Natural killer cell treated with Interleukin-12 subunit alpha and Interleukin-12 subunit beta and Interleukin-15 and Interleukin-18, amount 100 ng/mL, for 72 hours (primary cell): Measurements from ENCODE around the gene SLC41A3. TPM values are rescaled to one million over a fixed set of nuclear protein-coding genes. Genes with fewer than 3 reads are reported as not detected.
A peak's percentile ranks its signal among the peaks of the same experiment; 100 is the strongest.
"Not testable (repeated sequence)": the region's sequence is repeated elsewhere in the genome, so short reads cannot be mapped to it uniquely, and the experiment has no call there.

Source experiments
- ATAC-seq, 2 donors: fragments of 150-1000 bp; cut with Tn5 transposase in 1 of 2; sonication (Bioruptor Pico), chemical (Tn5 transposase) in 1 of 2; 2 replicates each; pipeline ENCODE4 v1.10.0; 2021
- DNase-seq: peaks from one replicate; pipeline ENCODE4 v3.0.0; 2022; ENCODE audit warnings: low spot score
- H3K27ac Mint-ChIP-seq, 2 donors: 1 replicate in 1 of 2; 2 replicates in 1 of 2; pipeline ENCODE4 v1.8.0; 2022; ENCODE audit warnings: mixed read lengths in 2 of 2, mild to moderate bottlenecking in 1 of 2, moderate library complexity in 1 of 2
- H3K27me3 Mint-ChIP-seq, 2 donors: 1 replicate in 1 of 2; 2 replicates in 1 of 2; pipeline ENCODE4 v1.8.0; 2022; ENCODE audit warnings: mixed read lengths in 2 of 2
- H3K36me3 Mint-ChIP-seq: one replicate; pipeline ENCODE4 v1.8.0; 2022; ENCODE audit warnings: mixed read lengths
- H3K4me1 Mint-ChIP-seq, 2 donors: 1 replicate in 1 of 2; 2 replicates in 1 of 2; pipeline ENCODE4 v1.8.0; 2022; ENCODE audit warnings: low read depth in 2 of 2, mixed read lengths in 2 of 2, mild to moderate bottlenecking in 1 of 2
- H3K4me3 Mint-ChIP-seq: one replicate; pipeline ENCODE4 v1.8.0; 2022; ENCODE audit warnings: mixed read lengths
- H3K9me3 Mint-ChIP-seq: 2 replicates; pipeline ENCODE4 v1.8.0; 2022; ENCODE audit warnings: mixed read lengths
- total RNA-seq, 2 donors: library from RNA; stranded (reverse); gene quantifications; one replicate each; pipeline ENCODE4 v1.2.3, GENCODE V29; 2022

SLC41A3 gene
- total RNA-seq, 2 donors from 2014 or later: 30.4 to 36.4 TPM

GRCh38 chr3:125968701-125969592, 115.0 kb downstream of the SLC41A3 start, which contains the start of gene ROPN1B:
ROPN1B (plus strand) TSS chr3:125969178; CDS start chr3:125972055, 2,877 bp downstream.
- not testable (repeated sequence) for H3K4me3 Mint-ChIP-seq, H3K4me1 Mint-ChIP-seq, DNase-seq, H3K27ac Mint-ChIP-seq, H3K9me3 Mint-ChIP-seq, H3K36me3 Mint-ChIP-seq
- H3K27me3 Mint-ChIP-seq: peaks cover 10 to 16% of the 10 kb centered on the region in 2 donors
- ATAC-seq: peak; percentile 80 to 85

DNA sequence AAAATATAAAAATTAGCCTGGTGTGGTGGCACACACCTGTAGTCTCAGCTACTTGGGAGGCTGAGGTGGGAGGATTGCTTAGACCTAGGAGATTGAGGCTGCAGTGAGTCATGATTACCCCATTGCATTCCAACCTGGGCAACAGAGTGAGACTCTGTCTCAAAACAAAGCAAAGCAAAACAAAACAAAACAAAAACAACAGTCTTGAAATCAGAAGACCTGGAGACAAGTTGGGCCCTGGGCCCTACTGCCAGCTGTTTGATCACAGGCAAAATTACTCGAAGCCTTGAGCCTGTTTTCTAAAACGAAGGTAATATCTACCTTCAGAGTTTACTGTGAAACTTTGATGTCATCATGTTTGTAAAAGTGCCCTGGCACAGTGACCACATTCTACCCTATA, 115.8 kb downstream of the SLC41A3 start:
- not testable (repeated sequence) for DNase-seq, H3K36me3 Mint-ChIP-seq, H3K4me1 Mint-ChIP-seq, H3K9me3 Mint-ChIP-seq, H3K27ac Mint-ChIP-seq, H3K4me3 Mint-ChIP-seq, ATAC-seq
- H3K27me3 Mint-ChIP-seq: peaks cover 10 to 16% of the 10 kb centered on the region in 2 donors

DNA sequence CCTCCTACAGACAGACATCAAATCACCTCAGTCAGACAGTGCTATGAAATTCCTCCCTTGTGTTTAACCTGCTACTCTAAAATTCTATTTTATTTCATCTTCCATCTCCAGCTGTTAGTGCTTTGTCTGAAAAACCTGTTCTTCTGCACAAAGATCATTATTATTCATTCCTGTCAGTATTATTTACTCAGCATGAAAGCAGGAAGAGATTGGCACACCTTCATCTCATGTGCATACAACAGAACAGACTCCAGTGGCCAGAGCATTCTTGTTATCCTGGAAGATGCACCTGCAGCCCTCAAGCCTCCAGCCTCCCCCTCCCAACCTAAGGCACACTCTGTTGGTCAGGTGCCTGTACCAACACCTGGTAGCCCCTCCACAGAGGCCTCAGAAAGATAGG, 116.8 kb downstream of the SLC41A3 start:
- H3K27ac Mint-ChIP-seq: no peak overlapping the region
- no peaks in the 10 kb centered on the region for H3K9me3 Mint-ChIP-seq
- H3K4me1 Mint-ChIP-seq: peaks cover 2 to 3% of the 10 kb centered on the region in 2 donors
- no peaks in the 10 kb centered on the region for H3K36me3 Mint-ChIP-seq
- no peak overlapping the region for H3K4me3 Mint-ChIP-seq
- ATAC-seq: no peak
- DNase-seq: no peak
- peaks cover 8 to 12% of the 10 kb centered on the region in 2 donors for H3K27me3 Mint-ChIP-seq

DNA sequence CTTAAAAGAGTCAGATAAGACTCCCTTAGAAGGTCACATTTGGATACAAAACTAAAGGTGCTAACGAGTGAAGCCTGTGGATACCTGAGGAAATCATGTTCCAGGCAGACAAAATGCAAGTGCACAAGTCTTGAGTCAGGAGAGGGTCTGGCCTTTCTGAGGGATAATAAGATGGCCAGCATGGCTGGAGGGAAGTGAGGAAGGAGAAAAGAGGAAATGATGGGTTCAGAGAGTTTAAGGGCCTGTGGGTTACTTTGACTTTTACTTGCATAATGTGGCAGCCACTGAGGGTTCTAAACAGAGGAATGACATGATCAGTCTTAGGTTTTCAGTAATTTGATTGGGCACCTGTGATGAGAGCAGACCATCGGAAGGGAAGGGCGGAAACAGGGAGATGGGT, 118.4 kb downstream of the SLC41A3 start:
- no peaks in the 10 kb centered on the region for H3K9me3 Mint-ChIP-seq
- ATAC-seq (no peak), DNase-seq (no peak)
- peaks cover 0 to 3% of the 10 kb centered on the region in 2 donors for H3K27me3 Mint-ChIP-seq
- no peak overlapping the region for H3K4me3 Mint-ChIP-seq
- H3K36me3 Mint-ChIP-seq: no peaks in the 10 kb centered on the region
- no peak overlapping the region for H3K27ac Mint-ChIP-seq
- H3K4me1 Mint-ChIP-seq: no peaks in the 10 kb centered on the region

DNA sequence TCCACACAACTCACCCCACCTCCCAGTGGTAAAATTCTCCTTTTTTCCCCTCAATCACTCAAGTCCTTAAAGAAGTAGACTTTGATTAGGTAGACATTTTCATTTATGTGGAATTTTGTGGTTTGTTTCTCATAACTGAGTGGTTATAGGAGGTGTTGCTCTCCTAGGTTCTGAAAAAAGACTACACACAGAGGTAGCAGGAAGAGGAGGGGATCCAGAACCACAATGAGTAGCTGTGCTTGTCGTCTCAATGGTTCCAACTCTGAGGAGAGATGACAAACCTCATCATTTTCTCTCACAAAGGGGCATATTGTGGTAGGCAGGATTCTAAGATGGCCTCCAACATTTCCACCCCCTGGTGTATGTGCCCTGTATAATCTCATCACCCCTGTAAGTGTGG, 120.1 kb downstream of the SLC41A3 start:
- H3K36me3 Mint-ChIP-seq, H3K27ac Mint-ChIP-seq, H3K9me3 Mint-ChIP-seq, H3K4me3 Mint-ChIP-seq, DNase-seq, H3K4me1 Mint-ChIP-seq, ATAC-seq, H3K27me3 Mint-ChIP-seq: not testable (repeated sequence)

DNA sequence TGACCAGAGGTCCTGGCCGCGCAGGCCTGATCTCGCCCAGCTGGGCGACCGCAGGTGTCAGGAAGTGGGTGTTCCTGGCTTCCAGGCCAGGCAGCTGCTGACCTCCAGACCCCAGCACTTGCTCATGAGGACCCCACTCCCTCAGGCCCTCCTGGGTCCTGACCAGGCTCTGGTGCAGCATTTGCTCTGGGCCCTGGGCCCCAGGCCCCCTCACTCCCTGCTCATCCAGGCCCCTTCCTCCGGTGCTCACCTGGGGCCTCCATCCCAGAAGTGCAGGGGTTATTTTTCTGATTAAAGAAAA, 122.7 kb downstream of the SLC41A3 start:
- H3K27me3 Mint-ChIP-seq: peaks cover 0 to 10% of the 10 kb centered on the region in 2 donors
- DNase-seq (no peak), ATAC-seq (peak in 1 of 2 donors; percentile 21)
- H3K27ac Mint-ChIP-seq: no peak overlapping the region
- no peak overlapping the region for H3K4me3 Mint-ChIP-seq
- H3K4me1 Mint-ChIP-seq: no peaks in the 10 kb centered on the region
- H3K9me3 Mint-ChIP-seq: no peaks in the 10 kb centered on the region
- no peaks in the 10 kb centered on the region for H3K36me3 Mint-ChIP-seq

- DNase-seq (no peak), ATAC-seq (peak in 1 of 2 donors; percentile 17)
- H3K9me3 Mint-ChIP-seq: no peaks in the 10 kb centered on the region
- H3K27me3 Mint-ChIP-seq: peaks cover 0 to 10% of the 10 kb centered on the region in 2 donors
- no peaks in the 10 kb centered on the region for H3K36me3 Mint-ChIP-seq
- H3K4me3 Mint-ChIP-seq: no peak overlapping the region
- no peak overlapping the region for H3K27ac Mint-ChIP-seq
- no peaks in the 10 kb centered on the region for H3K4me1 Mint-ChIP-seq
Measured at GRCh38 chr3:125960456-125961288, 123.3 kb downstream of the SLC41A3 start.

- H3K4me1 Mint-ChIP-seq: no peaks in the 10 kb centered on the region
- ATAC-seq: peak in 1 of 2 donors; percentile 29
Measured at GRCh38 chr3:125960066-125960424, 123.9 kb downstream of the SLC41A3 start.

DNA sequence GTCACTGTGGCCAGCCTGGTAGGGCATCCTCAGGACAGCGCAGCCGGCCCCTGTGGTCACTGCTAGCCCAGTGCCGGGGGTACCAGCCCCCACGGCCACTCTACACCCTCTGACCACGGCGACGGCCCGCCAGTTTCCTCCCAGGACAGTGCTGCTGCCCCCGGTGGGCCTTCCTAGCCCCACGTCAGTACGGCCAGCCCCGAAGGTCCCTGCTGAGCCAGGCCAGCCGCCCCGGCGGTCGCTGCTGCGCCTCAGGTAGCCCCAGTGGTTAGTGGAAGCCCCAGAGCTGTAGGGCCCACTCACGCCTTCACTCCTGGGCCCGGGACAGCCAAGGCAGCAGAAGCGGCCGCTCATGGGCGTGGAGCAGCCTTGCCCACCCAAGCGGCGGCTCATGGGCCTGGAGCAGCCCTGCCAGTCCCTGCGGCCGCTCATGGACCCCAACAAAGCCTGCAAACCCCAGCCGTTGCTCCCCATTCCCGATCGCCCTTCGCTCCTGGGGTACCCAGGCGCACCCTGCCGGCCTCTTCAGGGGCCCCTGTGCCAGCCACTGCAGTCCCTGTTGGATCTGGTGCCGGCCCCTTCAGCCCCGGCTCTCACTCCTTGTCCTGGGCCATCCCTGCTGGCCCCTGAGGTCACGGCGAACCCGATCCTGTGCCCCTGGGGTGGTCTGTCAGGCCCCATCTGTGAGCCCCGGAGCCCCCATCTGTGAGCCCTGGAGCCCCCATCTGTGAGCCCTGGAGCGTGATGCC, 124.4 kb downstream of the SLC41A3 start:
- H3K27ac Mint-ChIP-seq: no peak overlapping the region
- H3K9me3 Mint-ChIP-seq: no peaks in the 10 kb centered on the region
- H3K4me3 Mint-ChIP-seq: no peak overlapping the region
- no peaks in the 10 kb centered on the region for H3K36me3 Mint-ChIP-seq
- no peaks in the 10 kb centered on the region for H3K4me1 Mint-ChIP-seq
- H3K27me3 Mint-ChIP-seq: peaks cover 0 to 10% of the 10 kb centered on the region in 2 donors
- DNase-seq (no peak), ATAC-seq (peak; percentile 31 to 50)

More at GRCh38 chr3:125960066-125960424, 123.9 kb downstream of the SLC41A3 start:
- Mint-ChIP-seq H3K27ac (no peak overlapping the region), H3K9me3 (no peaks in the 10 kb centered on the region), H3K36me3 (no peaks in the 10 kb centered on the region), H3K4me3 (no peak overlapping the region), H3K27me3 (peaks cover 0 to 10% of the 10 kb centered on the region in 2 donors)
- no peak for DNase-seq

- ATAC-seq (peak in 1 of 2 donors; percentile 32), DNase-seq (no peak)
- Mint-ChIP-seq H3K36me3 (no peaks in the 10 kb centered on the region), H3K4me1 (no peaks in the 10 kb centered on the region), H3K4me3 (no peak overlapping the region), H3K27ac (no peak overlapping the region), H3K27me3 (peaks cover 0 to 9% of the 10 kb centered on the region in 2 donors), H3K9me3 (no peaks in the 10 kb centered on the region)
Measured at GRCh38 chr3:125958511-125959316, 125.2 kb downstream of the SLC41A3 start.

GRCh38 chr3:125957674-125958510, 126.0 kb downstream of the SLC41A3 start:
- peaks cover 0 to 11% of the 10 kb centered on the region in 2 donors for H3K27me3 Mint-ChIP-seq
- no peaks in the 10 kb centered on the region for H3K4me1 Mint-ChIP-seq
- no peak overlapping the region for H3K4me3 Mint-ChIP-seq
- H3K36me3 Mint-ChIP-seq: no peaks in the 10 kb centered on the region
- no peak overlapping the region for H3K27ac Mint-ChIP-seq
- no peak for DNase-seq
- no peaks in the 10 kb centered on the region for H3K9me3 Mint-ChIP-seq
- ATAC-seq: peak; percentile 56 to 65

GRCh38 chr3:125957020-125957419, 126.9 kb downstream of the SLC41A3 start:
- H3K4me1 Mint-ChIP-seq, H3K4me3 Mint-ChIP-seq, H3K9me3 Mint-ChIP-seq, DNase-seq, ATAC-seq, H3K36me3 Mint-ChIP-seq, H3K27ac Mint-ChIP-seq: not testable (repeated sequence)
- H3K27me3 Mint-ChIP-seq: peaks cover 0 to 11% of the 10 kb centered on the region in 2 donors
